HG03565 (cell line): ENCODE results near the gene NKAIN2.
"Not testable (repeated sequence)": the region's sequence is repeated elsewhere in the genome, so short reads cannot be mapped to it uniquely, and the experiment has no call there.

Experiments used
- ATAC-seq: cut with Tn5 transposase; IDR thresholded peaks from one replicate; pipeline ENCODE4 v1.9.1; 2021; ENCODE audit warnings: mild to moderate bottlenecking, moderate library complexity; ENCODE audit not compliant: unreplicated experiment

Gene NKAIN2

GRCh38 chr6:124400261-124400999, 596.8 kb downstream of the NKAIN2 start:
- ATAC-seq: no peak

- not testable (repeated sequence) for ATAC-seq
These were observed 606.8 kb downstream of the NKAIN2 start for GRCh38 chr6:124410425-124410824.

- not testable (repeated sequence) for ATAC-seq
These were observed 609.0 kb downstream of the NKAIN2 start for GRCh38 chr6:124412657-124413056.

- ATAC-seq: no peak
These were observed 616.6 kb downstream of the NKAIN2 start for GRCh38 chr6:124420116-124420840.

- ATAC-seq: no peak
These were observed 620.0 kb downstream of the NKAIN2 start for GRCh38 chr6:124423621-124424020.

GRCh38 chr6:124430740-124431318, 627.2 kb downstream of the NKAIN2 start:
- no peak for ATAC-seq

- ATAC-seq: no peak
These were observed 629.0 kb downstream of the NKAIN2 start for GRCh38 chr6:124432620-124433019.

GRCh38 chr6:124433387-124434160, 629.9 kb downstream of the NKAIN2 start:
- no peak for ATAC-seq

- ATAC-seq: no peak
These were observed 630.8 kb downstream of the NKAIN2 start for GRCh38 chr6:124434421-124434820.

- no peak for ATAC-seq
These were observed 633.1 kb downstream of the NKAIN2 start for GRCh38 chr6:124436803-124437202.

- ATAC-seq: no peak
These were observed 634.9 kb downstream of the NKAIN2 start for GRCh38 chr6:124438546-124439065.

GRCh38 chr6:124441450-124441849, 637.8 kb downstream of the NKAIN2 start:
- ATAC-seq: no peak

GRCh38 chr6:124443541-124443940, 639.9 kb downstream of the NKAIN2 start:
- no peak for ATAC-seq

- no peak for ATAC-seq
These were observed 641.9 kb downstream of the NKAIN2 start for GRCh38 chr6:124445581-124445980.

- no peak for ATAC-seq
These were observed 643.3 kb downstream of the NKAIN2 start for GRCh38 chr6:124446961-124447360.

GRCh38 chr6:124459268-124459667, 655.6 kb downstream of the NKAIN2 start:
- ATAC-seq: no peak

- no peak for ATAC-seq
These were observed 659.1 kb downstream of the NKAIN2 start for GRCh38 chr6:124462750-124463149.

- no peak for ATAC-seq
These were observed 659.6 kb downstream of the NKAIN2 start for GRCh38 chr6:124463271-124463670.

GRCh38 chr6:124464600-124464999, 660.9 kb downstream of the NKAIN2 start:
- ATAC-seq: not testable (repeated sequence)

- no peak for ATAC-seq
These were observed 663.3 kb downstream of the NKAIN2 start for GRCh38 chr6:124466949-124467348.

- no peak for ATAC-seq
These were observed 663.7 kb downstream of the NKAIN2 start for GRCh38 chr6:124467366-124467765.
